GM19099 (cell line): ENCODE data around the gene MYH14.

ENCODE experiments used
- POLR2A ChIP-seq: IDR thresholded peaks from 3 replicates; pipeline ENCODE4 v1.6.1; 2011; ENCODE audit warnings: low read depth; ENCODE audit not compliant: insufficient read length; ENCODE audit errors: extremely low read depth

Gene MYH14

DNA sequence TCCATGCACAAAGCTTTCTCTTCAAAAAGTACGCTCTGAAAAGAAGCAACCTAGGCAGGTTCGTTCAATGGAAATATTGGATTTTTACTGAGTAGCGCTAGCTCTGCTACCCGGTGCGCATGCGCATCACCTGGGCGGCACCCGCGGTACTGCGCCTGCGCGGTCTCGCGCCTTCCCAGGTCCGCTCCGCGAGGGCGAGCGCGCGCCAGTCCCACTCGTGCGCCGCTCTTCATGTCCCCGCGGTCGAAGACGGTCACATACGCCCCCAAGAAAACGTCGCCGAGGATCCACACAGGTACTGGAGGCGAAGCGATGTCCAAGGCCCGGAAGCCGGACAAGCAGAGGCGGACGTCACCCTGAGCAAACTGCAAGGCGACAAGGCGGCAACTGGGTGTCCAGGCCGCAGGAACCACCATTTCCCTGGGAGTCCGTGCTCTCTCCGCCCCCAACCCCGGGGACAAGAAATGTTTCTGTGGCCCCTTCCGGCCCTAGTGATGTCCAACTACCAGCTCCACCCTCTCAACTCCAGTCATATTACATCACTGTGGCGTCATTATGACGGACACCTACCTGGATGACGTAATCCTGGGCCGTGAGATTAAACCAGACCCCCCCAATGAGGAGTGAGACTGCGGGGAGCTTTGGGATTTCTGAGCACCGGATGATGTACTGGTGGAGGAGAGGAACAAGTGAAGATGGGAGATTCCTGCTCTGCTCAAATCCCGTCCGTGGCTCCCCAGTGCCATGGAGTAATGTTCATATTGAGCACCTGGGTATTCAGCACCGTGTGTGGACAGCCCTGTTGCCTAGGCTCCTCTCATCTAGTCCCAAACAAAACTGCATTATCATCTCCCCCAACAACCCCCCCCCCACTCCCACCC lies 130.6 kb downstream of the MYH14 start:
- peak; percentile 50 for TF ChIP-seq POLR2A

DNA sequence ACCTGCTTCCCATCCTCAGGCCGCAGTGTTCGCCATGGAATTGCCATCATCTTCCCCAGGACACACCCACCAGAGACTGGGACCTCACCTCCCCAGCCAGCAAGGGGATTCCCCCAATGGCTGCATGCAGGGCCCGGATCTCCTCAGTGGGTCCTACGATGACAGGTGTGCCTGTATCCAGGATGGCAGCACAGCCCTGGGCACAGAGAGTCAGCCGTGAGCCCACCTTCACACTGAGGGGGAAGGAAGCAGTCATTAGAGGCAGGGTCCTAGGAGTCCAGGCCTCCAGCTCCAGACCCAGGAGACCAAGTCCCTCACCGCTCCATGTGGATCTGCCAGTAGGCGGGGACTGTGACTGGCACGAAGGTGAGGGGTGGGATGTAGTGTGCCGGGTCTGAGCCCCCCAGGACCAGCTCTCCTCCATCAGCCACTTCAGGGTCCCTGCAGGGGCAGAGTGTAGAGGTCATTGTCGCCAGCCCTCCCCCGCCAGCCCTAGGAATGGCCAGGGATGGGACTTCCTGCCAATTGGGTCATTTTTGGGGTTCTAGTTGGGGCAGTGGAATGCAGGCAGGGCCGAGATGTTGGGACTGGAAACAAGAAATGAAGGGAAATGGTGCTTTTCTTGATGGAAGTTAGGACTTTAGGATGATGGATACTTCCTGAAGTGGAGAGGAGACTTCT lies 131.5 kb downstream of the MYH14 start:
- no peak for TF ChIP-seq POLR2A

DNA sequence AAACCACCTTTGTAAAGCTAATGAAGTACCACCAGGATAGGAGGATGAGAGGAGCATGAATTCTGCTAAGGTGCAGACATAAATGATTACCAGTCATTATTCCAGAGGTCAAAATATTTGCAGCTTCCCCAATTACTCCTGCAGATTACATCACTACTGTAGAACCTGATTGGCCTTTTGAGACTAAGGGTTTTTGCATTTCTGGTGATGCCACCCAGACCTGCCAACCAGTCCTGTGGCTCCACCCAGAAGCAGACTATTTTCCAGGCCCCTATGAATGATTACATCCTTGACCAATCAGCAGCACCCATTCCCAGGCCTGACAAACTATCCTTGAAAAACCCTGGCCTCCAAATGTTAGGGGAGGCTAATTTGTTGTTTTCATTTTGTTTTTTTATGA lies 136.9 kb downstream of the MYH14 start:
- no peak for TF ChIP-seq POLR2A

DNA sequence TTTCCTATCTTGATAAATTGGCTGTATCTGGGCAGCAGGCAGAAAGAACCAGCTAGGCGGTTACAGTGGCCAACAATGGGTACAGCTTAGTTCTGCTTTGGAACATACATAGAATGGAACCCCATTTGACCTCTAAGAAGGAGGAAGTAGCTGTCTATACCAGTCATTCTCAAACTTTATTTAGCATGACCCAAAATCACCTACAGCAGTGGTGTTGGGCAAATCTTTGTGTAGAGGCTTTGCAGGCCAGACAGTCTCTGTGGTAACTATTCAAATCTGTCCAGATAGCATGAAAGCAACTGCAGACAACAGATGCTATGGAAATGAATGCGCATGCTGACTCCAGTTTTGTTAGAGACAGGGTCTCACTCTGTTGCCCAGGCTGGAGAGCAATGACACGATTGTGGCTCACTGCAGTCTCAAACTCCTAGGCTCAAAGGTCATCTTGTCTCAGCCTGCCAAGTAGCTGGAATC lies 137.7 kb downstream of the MYH14 start:
- no peak for TF ChIP-seq POLR2A

GRCh38 chr19:50344661-50345318 lies 141.4 kb downstream of the MYH14 start:
- TF ChIP-seq POLR2A: peak; percentile 69

DNA sequence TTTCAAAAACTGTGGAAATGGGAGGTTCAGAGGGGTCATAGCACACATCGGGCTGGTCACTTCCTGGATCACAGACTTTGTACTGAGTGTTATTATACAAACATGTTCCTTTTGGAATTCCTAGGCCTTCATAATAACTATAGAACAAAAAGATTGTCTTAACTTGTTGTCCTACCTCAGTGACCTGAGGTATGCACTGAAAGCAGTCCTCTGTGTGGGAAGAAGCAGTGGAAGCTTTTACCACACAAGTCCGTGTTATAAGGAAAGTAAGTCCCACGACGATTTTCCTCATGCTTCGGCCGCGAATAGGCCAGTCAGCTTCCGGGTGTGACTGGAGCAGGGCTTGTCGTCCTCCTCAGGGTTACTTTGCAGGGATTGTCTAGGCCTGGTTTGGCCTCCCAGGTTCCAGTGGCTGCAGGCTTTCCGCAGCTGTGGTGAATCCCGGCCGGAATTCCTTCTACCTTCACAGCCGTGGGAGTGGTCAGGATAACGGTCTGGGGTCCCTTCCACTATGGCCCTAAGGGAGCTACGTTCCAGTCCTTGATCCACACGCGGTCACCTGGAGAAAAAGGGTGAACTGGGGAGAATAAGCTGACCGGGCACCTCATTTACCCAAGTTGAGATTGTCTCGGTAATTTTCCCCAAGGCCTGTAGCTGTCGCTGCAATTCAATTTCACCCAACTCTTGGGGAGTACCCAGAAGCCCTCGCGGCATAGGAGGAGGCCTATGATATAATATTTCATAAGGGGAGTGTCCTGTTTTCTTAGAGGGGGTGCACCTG lies 146.0 kb downstream of the MYH14 start:
- no peak for TF ChIP-seq POLR2A

GRCh38 chr19:50352242-50352641 lies 148.8 kb downstream of the MYH14 start:
- TF ChIP-seq POLR2A: no peak

- no peak for TF ChIP-seq POLR2A
These were observed 153.3 kb downstream of the MYH14 start for GRCh38 chr19:50356691-50357177.

DNA sequence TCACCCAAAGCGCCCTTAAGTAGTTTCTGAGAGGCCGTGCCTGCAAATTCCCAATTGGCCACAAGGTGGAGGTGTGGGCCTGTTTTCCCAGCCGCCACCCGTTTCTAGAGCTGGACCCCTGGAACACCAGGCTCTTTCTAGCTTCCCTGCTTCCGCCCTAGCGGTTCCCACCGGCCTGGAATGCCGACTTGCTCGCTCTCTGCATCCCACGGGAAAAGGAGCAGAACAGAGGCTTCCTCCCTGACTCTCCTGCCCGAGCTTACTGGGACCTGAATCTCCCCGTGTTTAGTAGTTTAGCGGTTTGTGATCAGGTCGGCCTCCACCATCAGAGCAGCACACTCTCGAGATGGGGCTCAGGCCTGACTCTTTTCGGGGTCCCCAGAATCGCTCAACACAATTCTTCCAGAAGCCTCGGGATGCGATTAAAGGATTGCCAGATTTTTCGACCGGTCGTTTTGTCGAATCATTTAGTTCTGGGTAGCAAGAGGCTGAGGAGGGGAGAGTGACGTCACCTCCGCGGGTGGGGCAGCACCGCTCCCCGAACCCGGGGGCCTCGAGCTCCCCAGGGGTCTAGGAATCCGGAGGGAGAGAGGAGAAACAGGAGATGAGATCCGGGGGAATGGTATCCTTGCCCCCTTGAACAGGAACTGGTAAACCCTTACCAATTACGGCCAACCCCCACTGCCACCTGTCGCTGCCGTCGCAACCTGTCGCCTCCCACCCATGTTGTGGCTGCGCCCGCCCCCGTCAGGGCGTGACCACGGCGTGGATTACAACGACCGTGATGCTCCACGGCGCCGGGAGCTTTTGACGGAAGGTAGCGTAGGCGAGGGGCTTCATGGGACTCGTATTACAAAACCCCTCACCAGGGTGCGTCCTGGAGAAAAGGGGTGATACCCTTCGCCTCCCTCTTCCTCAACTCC lies 154.0 kb downstream of the MYH14 start:
- peak; percentile 65 for TF ChIP-seq POLR2A

- TF ChIP-seq POLR2A: peak; percentile 82
These were observed 155.3 kb downstream of the MYH14 start for GRCh38 chr19:50358483-50359327.

DNA sequence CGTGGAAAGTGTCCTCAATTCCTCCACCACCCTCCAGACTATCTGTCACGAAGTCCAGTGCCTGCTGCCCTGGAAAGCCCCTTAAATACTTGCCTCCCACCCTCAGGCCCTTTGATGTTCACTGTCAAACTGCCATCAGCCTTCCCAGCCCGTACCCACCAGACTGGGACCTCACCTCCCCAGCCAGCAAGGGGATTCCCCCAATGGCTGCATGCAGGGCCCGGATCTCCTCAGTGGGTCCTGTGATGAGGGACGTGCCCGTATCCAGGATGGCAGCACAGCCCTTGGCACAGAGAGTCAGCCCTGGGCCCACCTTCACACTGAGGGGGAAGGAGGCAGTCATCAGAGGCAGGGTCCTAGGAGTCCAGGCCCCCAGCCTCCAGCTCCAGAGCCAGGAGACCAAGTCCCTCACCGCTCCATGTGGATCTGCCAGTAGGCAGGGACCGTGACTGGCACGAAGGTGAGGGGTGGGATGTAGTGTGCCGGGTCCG lies 156.0 kb downstream of the MYH14 start:
- TF ChIP-seq POLR2A: no peak
